ENCODE measurements around the gene MYO9A. TPM values are rescaled to one million over a fixed set of nuclear protein-coding genes. Genes with fewer than 3 reads are reported as not detected.

MYO9A gene
- total RNA-seq, 1 experiment from 2014 or later, result 21.4 TPM

- Histone ChIP-seq H4K91ac (ENCODE audit: insufficient read length, low read depth, low read length) (no peak overlapping the region), H3K18ac (ENCODE audit: insufficient read length, low read depth, low read length) (no peak overlapping the region), H4K5ac (ENCODE audit: insufficient read length, low read depth, low read length) (no peak overlapping the region), H2AFZ (ENCODE audit: low read length) (no peak overlapping the region), H4K8ac (replicated peaks; ENCODE audit: insufficient read length, low read depth, low read length) (no peak overlapping the region), H3T11ph (ENCODE audit: low read length) (no peak overlapping the region), H3K56ac (ENCODE audit: insufficient read length, low read depth, low read length) (no peak overlapping the region), H3K23me2 (ENCODE audit: insufficient read length, low read depth, low read length, poor library complexity, severe bottlenecking) (no peaks in the 10 kb centered on the region), H2AK5ac (ENCODE audit: insufficient read length, low read length) (no peak overlapping the region), H2BK120ac (ENCODE audit: low read depth, low read length, poor library complexity, severe bottlenecking) (no peak overlapping the region), H3K79me1 (ENCODE audit: insufficient read depth, low read depth, low read length, poor library complexity, severe bottlenecking) (no peaks in the 10 kb centered on the region), H3K4ac (ENCODE audit: low read depth, low read length) (no peak overlapping the region), H3K4me2 (ENCODE audit: insufficient read depth, insufficient read length, low read length) (no peak overlapping the region), H3K4me1 (ENCODE audit: insufficient read depth, low read length) (no peaks in the 10 kb centered on the region; the same call in 1 of the 2 replicates), H3K27ac (ENCODE audit: insufficient read length, low read depth, low read length) (no peak overlapping the region), H2BK20ac (ENCODE audit: low read depth, low read length, poor library complexity, severe bottlenecking) (no peak overlapping the region), H3K27me3 (ENCODE audit: insufficient read depth, low read length) (no peaks in the 10 kb centered on the region; the same call in 1 of the 2 replicates), H4K20me1 (ENCODE audit: control insufficient read depth, insufficient read depth, insufficient read length) (no peaks in the 10 kb centered on the region), H2BK15ac (ENCODE audit: low read depth, low read length) (no peak overlapping the region), H2BK12ac (ENCODE audit: insufficient read length, low read depth, low read length) (no peak overlapping the region), H3K79me2 (ENCODE audit: insufficient read depth, low read length) (no peaks in the 10 kb centered on the region), H3K23ac (ENCODE audit: insufficient read length, low read depth, low read length) (no peak overlapping the region), H3K9ac (ENCODE audit: extremely low read depth, insufficient read length, low read length) (no peak overlapping the region), H3K14ac (ENCODE audit: insufficient read depth, low read length) (no peak overlapping the region), H2BK5ac (ENCODE audit: insufficient read length, low read length) (no peak overlapping the region), H3K9me3 (ENCODE audit: control insufficient read depth, low read depth, low read length) (no peaks in the 10 kb centered on the region)
- H3K9me3 Mint-ChIP-seq, result no peaks in the 10 kb centered on the region
- TF ChIP-seq CTCF (conservative IDR thresholded peaks at IDR 0.05), result no peak
- peaks cover 11% of the 10 kb centered on the region for H3K27me3 Mint-ChIP-seq (ENCODE audit: low read depth)
- no peak for DNase-seq
- peaks cover 10% of the 10 kb centered on the region in 2 experiments for H3K4me1 Mint-ChIP-seq
- no peak overlapping the region for H3K27ac Mint-ChIP-seq
- no peaks in the 10 kb centered on the region for H3K36me3 Mint-ChIP-seq (ENCODE audit: insufficient read depth in 1 of 3, low read depth in 3 of 3)
- no CpG with 5 or more reads among the region's 7 CpGs for WGBS (ENCODE audit: extremely low coverage, insufficient read length, low lambda C conversion rate)
- H3K4me3 Mint-ChIP-seq, result no peak overlapping the region
Observed at GRCh38 chr15:72154316-72154715, 36.4 kb upstream of the MYO9A start.
